ENCODE results near the gene C1orf105. TPM values are rescaled to one million over a fixed set of nuclear protein-coding genes. Genes with fewer than 3 reads are reported as not detected.

Gene C1orf105
- total and polyA plus RNA-seq, 2 of the 8 experiments (the other 6 are each of a cell fraction or from before 2014, with no cell fraction given) = not detected

DNA sequence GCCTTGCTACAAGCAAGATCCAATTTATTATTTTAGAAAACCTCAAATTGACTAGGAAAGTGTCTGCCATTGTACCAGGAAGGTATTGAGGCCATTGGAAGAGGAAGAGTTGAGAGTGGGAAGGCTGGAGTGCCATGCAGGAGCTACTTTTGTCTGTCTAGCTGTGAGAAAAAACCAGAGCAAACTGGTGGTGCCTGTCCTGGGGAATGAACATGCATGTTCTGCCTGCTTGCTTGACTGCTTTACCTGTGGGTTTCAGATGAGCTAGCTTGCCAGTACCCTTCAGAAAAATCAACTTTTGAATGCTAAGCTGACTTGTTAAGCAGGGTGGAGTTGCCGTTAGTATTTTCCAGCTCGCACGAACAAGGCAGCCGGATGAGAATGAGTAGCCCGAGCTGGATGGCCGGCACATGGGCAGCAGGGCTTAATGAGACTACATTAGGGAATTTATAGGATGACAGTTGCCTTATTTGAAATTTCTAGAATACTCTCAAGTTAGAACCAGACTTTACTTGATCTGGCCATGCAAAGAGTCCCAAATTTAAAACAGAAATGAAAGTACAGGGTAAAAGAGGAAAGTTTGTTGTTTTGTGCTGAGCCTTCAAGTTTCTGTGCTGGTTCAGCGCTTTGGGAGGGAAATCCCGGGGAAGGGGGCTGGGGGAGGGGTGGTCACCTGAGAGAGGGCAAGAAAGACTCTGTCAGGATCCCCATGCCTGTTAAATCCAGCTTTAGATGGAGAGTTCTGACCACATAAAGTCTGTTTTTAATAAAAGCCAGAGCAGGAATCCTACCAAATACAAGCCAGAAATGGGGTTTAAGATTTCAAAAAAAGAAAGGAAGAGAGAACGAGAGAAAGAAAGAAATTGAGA is 29.6 kb upstream of the C1orf105 start:
- Histone ChIP-seq H2BK15ac (ENCODE audit: low read length) (no peak overlapping the region), H4K5ac (ENCODE audit: insufficient read length, low read depth, low read length) (no peak overlapping the region), H3K79me1 (ENCODE audit: low read depth, low read length) (no peaks in the 10 kb centered on the region), H4K20me1 (replicated peaks in 1 of 2; ENCODE audit: control insufficient read depth in 1 of 2, insufficient read depth in 2 of 2, low read length in 2 of 2) (no peaks in the 10 kb centered on the region), H2BK5ac (ENCODE audit: low read depth, low read length) (no peak overlapping the region), H3K27me3 (replicated peaks in 1 of 4; ENCODE audit: control insufficient read depth in 3 of 4, extremely low read depth in 1 of 4, insufficient read depth in 3 of 4, low read length in 3 of 4) (no peaks in the 10 kb centered on the region), H3K14ac (ENCODE audit: insufficient read length) (no peak overlapping the region), H3K4me2 (ENCODE audit: insufficient read depth in 1 of 2, low read depth in 2 of 2, low read length in 2 of 2) (no peak overlapping the region), H2BK12ac (ENCODE audit: low read depth, low read length) (peak overlapping the region; percentile 78; the same call in 1 of the 2 replicates), H4K91ac (replicated peaks; ENCODE audit: insufficient read length, low read length) (no peak overlapping the region), H3K4me3 (ENCODE audit: extremely low read depth in 1 of 4, insufficient read depth in 2 of 4, low read depth in 3 of 4, low read length in 4 of 4) (no peak overlapping the region), H2AK5ac (ENCODE audit: low read depth, low read length) (no peak overlapping the region), H3K36me3 (ENCODE audit: control insufficient read depth in 2 of 4, insufficient read depth in 4 of 4, low read length in 3 of 4) (no peaks in the 10 kb centered on the region), H3K23me2 (ENCODE audit: low read depth, low read length) (no peaks in the 10 kb centered on the region), H3K4me1 (replicated peaks in 1 of 4; ENCODE audit: control insufficient read depth in 3 of 4, insufficient read depth in 4 of 4, low read length in 3 of 4) (peaks cover 3 to 11% (median 7%) of the 10 kb centered on the region in 4 experiments), H2AFZ (ENCODE audit: low read length) (peak overlapping the region; percentile 37; the same call in 1 of the 2 replicates), H3K23ac (ENCODE audit: insufficient read length) (no peak overlapping the region), H3K9me3 (ENCODE audit: insufficient read depth in 2 of 2, low read depth in 1 of 2, low read length in 1 of 2) (no peaks in the 10 kb centered on the region), H3K27ac (ENCODE audit: low read depth, low read length) (no peak overlapping the region), H3K18ac (ENCODE audit: extremely low read depth, low read length) (no peak overlapping the region), H3K4ac (replicated peaks; ENCODE audit: insufficient read length, low read depth, low read length) (no peak overlapping the region), H3K79me2 (ENCODE audit: control insufficient read depth in 1 of 2, insufficient read depth in 2 of 2, low read length in 2 of 2) (no peaks in the 10 kb centered on the region), H2BK120ac (replicated peaks; ENCODE audit: low read depth, low read length) (peak overlapping the region; percentile 21), H3K9ac (replicated peaks in 1 of 4; ENCODE audit: extremely low read depth in 1 of 4, low read depth in 3 of 4, low read length in 3 of 4) (no peak overlapping the region), H2BK20ac (ENCODE audit: low read length) (no peak overlapping the region), H3K56ac (replicated peaks; ENCODE audit: insufficient read length, low read depth, low read length) (no peak overlapping the region), H4K8ac (ENCODE audit: extremely low read depth, insufficient read depth, low read length) (peak overlapping the region; percentile 45; the same call in 1 of the 2 replicates)
- peak; percentile 70 for TF ChIP-seq ASH2L (IDR thresholded peaks at IDR 0.05; ENCODE audit: low read length)
- TF ChIP-seq, protein P1, sequence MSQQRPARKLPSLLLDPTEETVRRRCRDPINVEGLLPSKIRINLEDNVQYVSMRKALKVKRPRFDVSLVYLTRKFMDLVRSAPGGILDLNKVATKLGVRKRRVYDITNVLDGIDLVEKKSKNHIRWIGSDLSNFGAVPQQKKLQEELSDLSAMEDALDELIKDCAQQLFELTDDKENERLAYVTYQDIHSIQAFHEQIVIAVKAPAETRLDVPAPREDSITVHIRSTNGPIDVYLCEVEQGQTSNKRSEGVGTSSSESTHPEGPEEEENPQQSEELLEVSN (IDR thresholded peaks at IDR 0.05) = peak; percentile 97
- TF ChIP-seq, protein P2, sequence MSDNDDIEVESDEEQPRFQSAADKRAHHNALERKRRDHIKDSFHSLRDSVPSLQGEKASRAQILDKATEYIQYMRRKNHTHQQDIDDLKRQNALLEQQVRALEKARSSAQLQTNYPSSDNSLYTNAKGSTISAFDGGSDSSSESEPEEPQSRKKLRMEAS (IDR thresholded peaks at IDR 0.05) = peak; percentile 91
- peak; percentile 43 for TF ChIP-seq RNF2 (IDR thresholded peaks at IDR 0.05; ENCODE audit: borderline replicate concordance, low read depth, low read length, missing control alignments, poor library complexity, severe bottlenecking)
- no peak for TF ChIP-seq POLR2AphosphoS5 (IDR thresholded peaks at IDR 0.05; ENCODE audit: low read depth, low read length)
- WGBS, 2 experiments (ENCODE audit: extremely low coverage in 1 of 2, insufficient coverage in 1 of 2, insufficient read length in 1 of 2, insufficient replicate concordance in 2 of 2, low coverage in 1 of 2, low lambda C conversion rate in 2 of 2, missing lambda C conversion rate in 1 of 2) = 78% methylated on average over 8 of the region's 9 CpGs; no CpG with 5 or more reads in 1 of the 2 experiments
- FAIRE-seq (no peak), DNase-seq (ENCODE audit: low read depth in 1 of 2, low spot score in 2 of 2) (no peak)
- CTCF ChIA-PET (ENCODE audit: partially characterized antibody) = interaction anchor here (1.0 to 2.9 kb wide), 6 partner anchors 9 to 388 kb away, joined by 3 to 26 read pairs (median 4); no protein-coding TSS in a partner anchor
- POLR2A ChIA-PET (ENCODE audit: partially characterized antibody) = no interaction called here
